HG02763 (cell line): Measurements from ENCODE around the gene KDM5A.
"Not testable (repeated sequence)": the region's sequence is repeated elsewhere in the genome, so short reads cannot be mapped to it uniquely, and the experiment has no call there.

Experiments used
- ATAC-seq: cut with Tn5 transposase; IDR thresholded peaks from one replicate; pipeline ENCODE4 v1.9.1; 2021; ENCODE audit warnings: mild to moderate bottlenecking, moderate library complexity; ENCODE audit not compliant: unreplicated experiment

The KDM5A gene

GRCh38 chr12:241266-241665 lies 147.9 kb downstream of the KDM5A start:
- ATAC-seq: no peak

DNA sequence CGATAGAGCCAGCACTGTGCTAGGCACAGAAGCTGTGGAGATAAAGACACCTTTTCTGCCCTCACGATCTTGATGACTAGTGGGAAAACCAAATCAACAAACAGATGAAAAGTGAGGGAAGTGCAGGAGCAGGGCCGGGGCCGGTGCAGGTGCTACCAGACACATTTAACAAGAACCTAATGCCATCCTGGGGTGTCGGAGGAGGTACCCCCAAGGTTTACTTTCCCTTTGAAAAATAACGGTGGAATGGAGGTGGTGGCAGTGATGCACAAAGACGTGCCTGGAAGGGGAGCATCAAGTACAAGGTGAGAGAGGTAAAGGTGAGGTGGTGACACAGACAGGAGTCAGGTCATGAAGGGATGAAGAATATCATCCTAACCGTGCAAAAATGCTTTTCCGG lies 148.6 kb downstream of the KDM5A start:
- ATAC-seq: no peak

GRCh38 chr12:238736-239398 lies 150.3 kb downstream of the KDM5A start:
- ATAC-seq: no peak

GRCh38 chr12:238116-238515 lies 151.0 kb downstream of the KDM5A start:
- no peak for ATAC-seq

DNA sequence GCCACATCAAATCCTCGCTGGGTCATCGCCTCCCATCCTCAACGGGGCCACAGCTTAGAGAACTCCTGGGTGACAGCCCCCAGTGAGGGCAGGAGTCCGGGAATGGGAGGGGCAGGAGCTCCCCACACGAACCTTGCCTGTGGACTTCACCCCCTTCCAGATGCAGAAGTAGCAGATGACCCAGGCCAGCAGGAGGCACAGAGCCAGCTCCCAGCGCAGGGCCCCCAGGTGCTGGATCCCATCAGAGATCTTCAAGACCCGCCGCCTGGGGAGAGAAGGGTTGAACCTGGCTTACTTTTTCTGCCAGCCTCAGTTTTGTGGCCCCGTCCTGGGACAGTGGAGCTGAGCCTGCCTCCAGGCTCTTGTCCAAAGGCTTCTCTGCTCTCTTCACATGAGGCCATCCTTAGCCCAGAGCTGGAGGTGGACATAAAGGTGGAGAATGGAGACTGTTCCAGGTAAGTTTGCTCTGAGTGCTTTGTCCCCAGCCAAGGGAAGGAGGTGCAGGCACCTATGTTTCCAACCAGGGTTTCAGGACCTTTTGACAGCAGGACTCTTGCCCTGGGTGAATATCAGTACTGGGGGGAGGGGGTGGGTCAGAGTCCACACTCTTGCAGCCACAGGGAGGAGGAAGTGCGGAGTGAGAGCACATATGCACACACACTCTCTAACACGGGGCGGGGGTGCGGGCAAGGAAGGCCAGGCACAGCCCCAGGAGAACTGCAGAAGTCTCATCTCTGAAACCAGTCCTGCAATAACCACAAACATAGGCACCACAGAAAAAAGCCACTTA lies 151.9 kb downstream of the KDM5A start:
- no peak for ATAC-seq

- no peak for ATAC-seq
Observed at GRCh38 chr12:236445-236844, 152.7 kb downstream of the KDM5A start.

DNA sequence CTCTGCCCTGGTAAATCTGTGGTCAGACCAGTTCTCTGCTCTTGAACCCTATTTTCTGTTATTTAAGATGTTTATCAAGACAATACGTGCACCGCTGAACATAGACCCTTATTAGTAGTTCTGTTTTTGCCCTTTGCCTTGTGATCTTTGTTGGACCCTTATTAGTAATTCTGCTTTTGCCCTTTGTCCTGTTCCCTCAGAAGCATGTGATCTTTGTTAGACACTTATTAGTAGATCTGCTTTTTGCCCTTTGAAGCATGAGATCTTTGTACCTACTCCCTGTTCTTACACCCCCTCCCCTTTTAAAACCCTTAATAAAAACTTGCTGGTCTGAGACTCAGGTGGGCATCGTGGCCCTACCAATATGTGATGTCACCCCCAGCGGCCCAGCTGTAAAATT lies 153.2 kb downstream of the KDM5A start:
- ATAC-seq: not testable (repeated sequence)

GRCh38 chr12:234891-235415 lies 154.2 kb downstream of the KDM5A start:
- ATAC-seq: no peak

- ATAC-seq: no peak
Observed at GRCh38 chr12:234019-234418, 155.1 kb downstream of the KDM5A start.

- no peak for ATAC-seq
Observed at GRCh38 chr12:233615-233968, 155.5 kb downstream of the KDM5A start.

DNA sequence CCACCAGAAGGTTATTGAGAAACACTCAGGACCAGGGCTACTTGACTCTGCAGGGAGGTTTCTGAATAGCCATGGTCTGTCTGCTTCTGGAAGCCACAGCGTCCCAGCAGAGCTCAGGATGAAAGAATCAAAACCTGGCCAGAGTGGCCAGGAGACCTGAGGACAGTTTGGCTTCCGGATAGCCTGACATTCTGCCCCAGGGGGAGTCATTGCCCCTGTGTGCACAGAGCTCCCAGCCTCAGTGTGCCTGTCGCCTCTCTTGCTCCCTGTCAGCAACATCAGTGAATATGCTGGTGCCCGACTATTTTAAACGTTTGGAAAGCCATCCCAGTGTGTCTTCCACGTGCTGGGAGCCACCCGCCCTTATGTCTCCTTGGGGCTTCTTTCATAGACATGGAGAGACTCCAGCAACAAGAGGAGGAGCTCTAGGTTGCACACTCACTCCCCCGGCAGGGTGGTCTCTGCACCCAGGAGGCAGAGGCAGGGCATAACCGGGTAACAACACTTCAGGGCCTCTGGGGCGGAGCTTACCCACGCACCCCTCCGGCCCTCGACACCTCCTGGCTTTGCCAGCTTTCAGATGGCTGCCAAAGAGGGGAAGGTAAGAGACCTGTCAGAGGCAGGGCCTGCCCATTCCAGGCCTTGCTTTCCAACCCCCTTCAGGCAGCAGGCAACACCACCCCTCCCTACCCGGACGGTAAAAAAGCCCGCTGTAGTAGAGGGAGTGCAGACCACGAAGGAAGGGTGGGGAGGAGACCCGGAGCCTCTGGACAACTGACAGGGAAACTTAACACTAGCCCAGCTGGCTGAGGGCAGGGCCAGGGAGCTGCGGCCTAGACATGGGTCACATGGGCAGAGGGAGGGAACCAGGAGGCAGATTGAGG lies 156.1 kb downstream of the KDM5A start:
- no peak for ATAC-seq

DNA sequence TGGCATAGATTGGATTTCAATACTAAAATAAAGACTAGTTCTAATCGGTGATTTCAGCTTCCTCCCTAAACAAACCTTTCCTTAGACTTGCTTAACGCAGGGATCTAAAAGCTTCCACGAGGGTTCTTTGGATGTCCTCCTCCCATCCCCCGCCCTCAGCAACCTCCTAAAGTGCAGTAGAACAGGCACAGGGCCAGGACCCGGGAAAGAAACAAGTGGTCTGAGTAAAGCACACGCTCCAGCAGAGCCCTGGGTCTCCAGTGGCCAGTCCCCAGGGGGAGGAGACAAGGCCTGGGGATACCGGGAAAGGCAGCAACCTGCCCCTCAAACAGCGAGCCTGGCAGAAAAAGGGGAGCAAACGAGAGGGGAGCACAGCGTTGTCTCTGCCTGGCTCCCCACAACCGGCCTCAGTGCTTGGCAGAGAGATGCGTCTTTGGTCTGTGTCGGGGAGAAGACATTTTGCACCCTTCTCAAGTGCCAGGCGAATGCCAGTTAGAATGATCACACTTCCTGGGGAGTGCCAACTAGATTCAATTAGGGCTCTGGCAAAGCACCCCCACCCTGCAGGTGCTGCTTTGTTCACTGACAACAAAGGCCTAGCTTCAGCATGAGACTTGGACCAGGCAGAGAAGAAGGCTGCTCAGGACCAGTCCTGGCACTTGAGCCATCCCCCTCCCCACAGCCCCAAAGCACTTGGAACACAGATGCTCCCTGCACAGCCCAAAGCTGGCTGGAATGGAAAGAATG lies 158.0 kb downstream of the KDM5A start:
- ATAC-seq: no peak
